Heart right ventricle (tissue), 16 donors: ENCODE results near the gene TSSK3. TPM values are rescaled to one million over a fixed set of nuclear protein-coding genes. Genes with fewer than 3 reads are reported as not detected.

Experiments
- ATAC-seq, 8 donors: fragments of 200-7000 bp; cut with Tn5 transposase; one replicate each; pipeline ENCODE4 v1.9.1; 2020; ENCODE audit warnings: mild to moderate bottlenecking in 8 of 8, moderate library complexity in 8 of 8, moderate number of reproducible peaks in 1 of 8
- DNase-seq, 2 donors: peaks; one replicate each; pipeline ENCODE4 v3.0.0-alpha.2; 2020
- H3K27ac ChIP-seq, 10 donors: fragments of 200-600 bp; sonication (generic) in 2 of 10; one replicate each; pipeline versions ENCODE4 v1.5.0 to v1.8.0; 2020 to 2022; ENCODE audit warnings: mild to moderate bottlenecking in 3 of 10
- H3K27me3 ChIP-seq, 7 donors: fragments of 200-600 bp; one replicate each; pipeline ENCODE4 v1.8.0; 2021 to 2022; ENCODE audit warnings: mild to moderate bottlenecking in 2 of 7
- H3K36me3 ChIP-seq, 9 donors: fragments of 200-600 bp; sonication (generic) in 1 of 9; one replicate each; pipeline versions ENCODE4 v1.5.0 to v1.8.0; 2020 to 2022; ENCODE audit warnings: mild to moderate bottlenecking in 2 of 9
- H3K4me1 ChIP-seq, 9 donors: fragments of 200-600 bp; sonication (generic) in 1 of 9; one replicate each; pipeline versions ENCODE4 v1.5.0 to v1.8.0; 2020 to 2022; ENCODE audit warnings: mild to moderate bottlenecking in 4 of 9
- H3K4me3 ChIP-seq, 10 donors: fragments of 200-600 bp; sonication (generic) in 2 of 10; one replicate each; pipeline versions ENCODE4 v1.5.0 to v1.8.0; 2020 to 2022; ENCODE audit warnings: mild to moderate bottlenecking in 7 of 10, moderate library complexity in 2 of 10
- H3K9me3 ChIP-seq, 11 donors: fragments of 200-600 bp in 10 of 11; sonication (generic) in 2 of 11; one replicate each; pipeline versions ENCODE4 v1.5.0 to v1.8.0; 2013 to 2022; ENCODE audit warnings: mild to moderate bottlenecking in 2 of 11, control low read depth in 1 of 11, moderate library complexity in 1 of 11
- CTCF ChIP-seq, 9 donors: fragments of 200-600 bp; sonication (generic) in 2 of 9; IDR thresholded peaks; one replicate each; pipeline versions ENCODE4 v1.5.0 to v1.8.0; 2021 to 2022; ENCODE audit warnings: antibody characterized with exemption in 9 of 9, mild to moderate bottlenecking in 5 of 9, moderate library complexity in 1 of 9
- WGBS, 2 donors: extraction: QIAGEN DNeasy Blood & Tissue Kit; methylation state at CpG; one replicate each; pipeline ENCODE4 v1.1.7; 2013; ENCODE audit warnings: inconsistent platforms in 1 of 2; 5-methylcytosine and 5-hydroxymethylcytosine counted together
- intact Hi-C, 10 donors: fragments of 100-400 bp; cut with DNase I; formaldehyde crosslinking; loops; one replicate each; pipeline versions ENCODE4 v1.11.1 to v1.14.2; 2022
- polyA plus RNA-seq, 2 donors: library from polyadenylated mRNA; stranded (reverse); fragments of 200-250 nt; gene quantifications; one replicate each; pipeline ENCODE4 v1.2.3, GENCODE V29; 2013
- total RNA-seq, 10 donors: library from RNA; stranded (reverse); fragmentation: NEBNext Ultra II Directional in 3 of 10; extraction: Animal tissue kit (Norgen Biotek cat#: 25700) in 3 of 10; gene quantifications; one replicate each; pipeline versions ENCODE4 v1.2.1 to v1.2.4, GENCODE V29; 2021 to 2023
- donor health status: Arrhythmogenic right ventricular cardiomyopathy.
- donor health status: ischemic (EF 13 %, LVEDD 7.1; RV severe dilation, severe dysfunction).
- donor health status: healthy with polysubstance abuse.
- donor health status: DM: no; HTN: yes; CAD: no.
- donor health status: DM: no; HTN: no; CAD: no.
- donor health status: ischemic (EF 25% LVEDD 6.9; RV normal size, moderate dysfunction).
- donor health status: ischemic (EF 25% LVEDD 5.7; RV mildly dilated, moderate dysfunction).
- donor health status: healthy.
- donor health status: DM: yes; HTN: yes; CAD: no.
- donor health status: Ischemic cardiomyopathy.
- donor health status: ischemic (EF 35%, LVEDD 5.7; RV mildly dilated, moderate dysfunction).
- donor health status: nonischemic (EF 11% LVEDD 7.7; RV severe dilation, severe dysfunction).
- donor health status: DM: yes; HTN: yes; CAD: no.
- donor health status: PGD.
- donor health status: ischemic (EF 29% LVEDD 5.4; RV normal size, mild dysfunction).
- donor health status: nonischemic (EF 23%, LVEDD 6.1; RV moderate dilation, normal function).

TSSK3 gene
- total and polyA plus RNA-seq, 12 donors, result 0.10 to 5.8 (median 1.7) TPM

DNA sequence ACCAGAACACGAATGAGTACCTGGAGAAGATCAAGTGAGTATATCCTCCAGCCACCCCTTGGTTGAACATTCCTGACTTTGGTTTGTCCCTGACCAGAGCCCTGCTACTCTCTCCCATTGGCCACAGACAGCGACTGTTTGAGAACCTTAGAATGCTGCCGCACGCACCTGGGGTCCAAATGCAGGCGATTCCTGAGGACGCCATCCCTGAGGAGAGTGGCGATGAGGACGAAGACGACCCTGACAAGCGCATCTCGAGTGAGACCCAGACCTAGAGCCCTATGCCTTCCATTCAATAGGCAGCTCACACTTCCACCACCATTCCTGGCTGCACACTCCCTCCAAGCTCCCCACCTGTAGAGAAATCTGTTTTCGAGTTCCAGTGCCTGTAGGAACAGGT is 30.8 kb upstream of the TSSK3 start:
- Histone ChIP-seq H3K27me3 (peaks cover 0 to 11% (median 0%) of the 10 kb centered on the region in 7 donors), H3K27ac (no peak overlapping the region), H3K4me3 (no peak overlapping the region), H3K9me3 (no peaks in the 10 kb centered on the region), H3K4me1 (peaks cover 0 to 22% (median 17%) of the 10 kb centered on the region in 9 donors), H3K36me3 (peaks cover 0 to 80% (median 51%) of the 10 kb centered on the region in 9 donors)
- intact Hi-C loops, result no loop called here
- 89 to 91% methylated on average over 12 of the region's 12 CpGs for WGBS, 2 donors
- DNase-seq (no peak), ATAC-seq (no peak)
- no peak for TF ChIP-seq CTCF (IDR thresholded peaks at IDR 0.05)

- peaks cover 0 to 31% (median 27%) of the 10 kb centered on the region in 9 donors for H3K4me1 ChIP-seq
- DNase-seq, result no peak
- H3K4me3 ChIP-seq, result no peak overlapping the region
- H3K9me3 ChIP-seq, result no peaks in the 10 kb centered on the region
- H3K27me3 ChIP-seq, result peaks cover 0 to 11% (median 0%) of the 10 kb centered on the region in 7 donors
- intact Hi-C loops, result no loop called here
- no peak for ATAC-seq
- H3K36me3 ChIP-seq, result peaks cover 0 to 71% (median 45%) of the 10 kb centered on the region in 9 donors
- H3K27ac ChIP-seq, result peak overlapping the region in 2 of 10 donors; percentile 10 to 26
- no peak for TF ChIP-seq CTCF (IDR thresholded peaks at IDR 0.05)
- WGBS, 2 donors, result 83 to 86% methylated on average over 3 of the region's 3 CpGs
Measured at GRCh38 chr1:32332290-32333079, 29.9 kb upstream of the TSSK3 start.

DNA sequence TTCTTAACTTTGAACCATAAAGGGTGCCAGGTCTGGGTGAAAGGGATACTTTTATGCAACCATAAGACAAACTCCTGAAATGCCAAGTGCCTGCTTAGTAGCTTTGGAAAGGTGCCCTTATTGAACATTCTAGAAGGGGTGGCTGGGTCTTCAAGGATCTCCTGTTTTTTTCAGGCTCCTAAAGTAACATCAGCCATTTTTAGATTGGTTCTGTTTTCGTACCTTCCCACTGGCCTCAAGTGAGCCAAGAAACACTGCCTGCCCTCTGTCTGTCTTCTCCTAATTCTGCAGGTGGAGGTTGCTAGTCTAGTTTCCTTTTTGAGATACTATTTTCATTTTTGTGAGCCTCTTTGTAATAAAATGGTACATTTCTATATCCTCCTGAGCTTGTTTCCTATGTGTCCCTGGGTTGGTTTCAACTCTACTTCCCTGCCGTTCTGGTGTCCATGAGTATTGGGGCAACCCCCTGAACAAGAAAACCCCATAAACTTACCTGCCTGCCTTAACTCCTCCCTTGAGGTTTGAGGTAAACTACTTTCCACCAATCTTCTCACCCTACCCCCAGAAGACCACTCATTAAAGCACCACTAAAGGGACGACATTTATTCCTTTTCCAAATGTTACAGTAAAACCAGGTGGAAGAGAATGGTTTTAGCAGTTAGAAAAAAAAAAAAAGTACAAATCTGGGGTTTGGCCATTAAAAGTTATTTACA is 28.9 kb upstream of the TSSK3 start:
- Histone ChIP-seq H3K4me1 (peaks cover 0 to 41% (median 36%) of the 10 kb centered on the region in 9 donors), H3K27ac (peak overlapping the region in 1 of 10 donors; percentile 26), H3K4me3 (no peak overlapping the region), H3K36me3 (peaks cover 0 to 62% (median 40%) of the 10 kb centered on the region in 9 donors), H3K9me3 (no peaks in the 10 kb centered on the region), H3K27me3 (peaks cover 0 to 11% (median 0%) of the 10 kb centered on the region in 7 donors)
- ATAC-seq (no peak), DNase-seq (no peak)
- WGBS, 2 donors, result 76 to 80% methylated on average over 3 of the region's 3 CpGs
- intact Hi-C loops, result no loop called here
- no peak for TF ChIP-seq CTCF (IDR thresholded peaks at IDR 0.05)

- WGBS, 2 donors, result 59% methylated on average over 9 of the region's 9 CpGs
- peak overlapping the region in 9 of 10 donors; percentile 55 to 81 (median 72) for H3K4me3 ChIP-seq
- H3K27ac ChIP-seq, result peak overlapping the region in 9 of 10 donors; percentile 61 to 89 (median 85)
- H3K36me3 ChIP-seq, result peaks cover 0 to 52% (median 31%) of the 10 kb centered on the region in 9 donors
- ATAC-seq (no peak), DNase-seq (no peak)
- peaks cover 0 to 11% (median 0%) of the 10 kb centered on the region in 7 donors for H3K27me3 ChIP-seq
- intact Hi-C loops, result no loop called here
- H3K9me3 ChIP-seq, result no peaks in the 10 kb centered on the region
- no peak for TF ChIP-seq CTCF (IDR thresholded peaks at IDR 0.05)
- peaks cover 0 to 50% (median 44%) of the 10 kb centered on the region in 9 donors for H3K4me1 ChIP-seq
Measured at GRCh38 chr1:32334274-32334861, 28.0 kb upstream of the TSSK3 start.
